Activated CD4-positive, alpha-beta memory T cell treated with anti-CD3 and anti-CD28 coated beads for 36 hours (primary cell): ENCODE results near the gene SNAPC4. TPM values are rescaled to one million over a fixed set of nuclear protein-coding genes. Genes with fewer than 3 reads are reported as not detected.

ENCODE experiments used
- CTCF ChIA-PET: fragments of 350-600 bp; sonication (Branson Sonifier 250); formaldehyde crosslinking; loops from one replicate; lab custom pipeline; 2021; ENCODE audit warnings: antibody characterized with exemption, inconsistent platforms; lab: Charles Lee
- POLR2A ChIA-PET: fragments of 350-600 bp; sonication (Branson Sonifier 250); formaldehyde crosslinking; loops from one replicate; lab custom pipeline; 2021; ENCODE audit warnings: antibody characterized with exemption; lab: Charles Lee
- DNase-seq: peaks from one replicate; pipeline ENCODE4 v3.0.0-alpha.2; 2020
- H3K27ac Mint-ChIP-seq: one replicate; pipeline ENCODE4 v1.8.0; 2021; ENCODE audit warnings: mixed read lengths
- H3K27me3 Mint-ChIP-seq: one replicate; pipeline ENCODE4 v1.8.0; 2021; ENCODE audit warnings: mixed read lengths
- H3K36me3 Mint-ChIP-seq: one replicate; pipeline ENCODE4 v1.8.0; 2021; ENCODE audit warnings: mixed read lengths
- H3K4me1 Mint-ChIP-seq: one replicate; pipeline ENCODE4 v1.8.0; 2021; ENCODE audit warnings: low read depth, mixed read lengths
- H3K4me3 Mint-ChIP-seq: one replicate; pipeline ENCODE4 v1.8.0; 2021; ENCODE audit warnings: mild to moderate bottlenecking, mixed read lengths
- H3K9me3 Mint-ChIP-seq: one replicate; pipeline ENCODE4 v1.8.0; 2021; ENCODE audit warnings: mixed read lengths
- intact Hi-C: fragments of 100-400 bp; cut with micrococcal nuclease; formaldehyde crosslinking; loops from one replicate; pipeline ENCODE4 v1.15.1; 2023
- total RNA-seq, 2 experiments: library from RNA; stranded (reverse); gene quantifications; one replicate each; pipeline ENCODE4 v1.2.3, GENCODE V29; 2021

Gene SNAPC4
- total RNA-seq, 2 experiments from 2014 or later = 13.9 to 14.3 TPM

DNA sequence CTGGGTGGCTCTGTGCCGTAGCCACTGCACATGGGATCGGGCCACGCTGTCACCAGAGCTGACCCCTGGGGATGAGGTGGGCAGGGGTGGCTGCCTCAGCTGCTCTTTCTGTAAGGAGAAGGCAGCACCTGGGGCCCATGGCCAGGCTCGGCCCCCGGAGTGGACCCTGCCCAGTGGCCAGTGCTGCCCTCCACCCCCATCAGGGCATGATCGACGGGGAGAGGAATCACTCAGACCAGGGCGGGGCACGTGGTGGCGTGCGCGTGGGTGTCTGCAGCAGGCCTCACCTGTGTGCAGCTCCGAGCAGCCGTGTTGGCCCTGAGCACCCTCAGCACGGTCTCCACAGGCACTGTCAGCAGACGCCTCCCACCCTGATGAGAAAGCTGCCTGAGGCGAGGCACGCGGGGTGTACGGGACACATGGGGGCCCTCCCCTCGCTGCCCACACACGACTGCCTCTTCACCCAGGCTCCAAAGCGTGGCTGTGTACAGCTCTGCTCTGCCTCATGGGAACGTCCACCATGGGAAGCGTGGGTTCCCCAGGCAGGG is 17.9 kb downstream of the SNAPC4 start:
- Mint-ChIP-seq H3K4me1 (peaks cover 2% of the 10 kb centered on the region), H3K4me3 (no peak overlapping the region), H3K36me3 (peaks cover 16% of the 10 kb centered on the region), H3K9me3 (no peaks in the 10 kb centered on the region), H3K27ac (no peak overlapping the region), H3K27me3 (no peaks in the 10 kb centered on the region)
- ChIA-PET POLR2A (no interaction called here), CTCF (interaction anchor here (1.0 kb wide), 1 partner anchor 18 kb away, joined by 3 read pairs; the partner anchor contains the start of gene DNLZ)
- no peak for DNase-seq
- intact Hi-C loops = no loop called here

DNA sequence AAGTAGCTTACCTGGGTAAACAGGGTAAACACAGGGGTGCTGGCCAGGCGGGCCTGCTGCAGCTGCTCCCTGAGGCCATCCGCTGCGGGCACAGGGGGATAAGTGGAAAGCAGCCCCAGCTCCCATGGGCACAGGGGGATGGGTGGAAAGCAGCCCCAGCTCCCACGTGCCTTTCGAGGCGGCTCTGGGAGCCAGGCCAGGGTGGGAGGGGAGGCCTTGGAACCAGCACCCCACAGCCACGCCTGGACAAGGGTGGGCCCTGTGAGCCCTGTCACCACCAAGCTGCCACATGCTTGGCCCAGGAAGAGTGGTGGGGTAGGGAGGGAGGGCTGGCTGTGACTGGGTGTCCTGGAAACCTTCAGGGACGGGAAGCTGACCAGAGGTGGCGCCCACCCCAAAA is 18.7 kb downstream of the SNAPC4 start:
- intact Hi-C loops = no loop called here

DNA sequence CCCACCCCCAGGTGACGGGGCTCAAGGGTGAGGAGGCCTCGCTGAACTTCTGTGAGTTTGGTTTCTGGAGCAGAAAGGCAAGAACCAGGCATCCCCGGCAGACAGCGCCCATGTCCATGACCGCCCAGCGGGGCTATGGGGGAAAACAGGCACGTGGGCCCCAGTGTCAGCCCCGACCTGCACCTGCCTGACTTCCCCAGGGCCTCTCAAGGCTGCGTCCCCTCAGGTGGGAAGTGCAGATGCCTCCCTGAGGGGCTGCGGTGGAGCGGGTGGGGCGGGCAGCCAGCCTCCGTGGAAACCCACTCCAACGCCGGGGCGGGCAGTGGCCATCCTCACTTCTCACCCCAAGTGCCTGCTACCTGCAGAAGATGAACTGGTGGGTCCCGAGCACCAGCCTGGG is 19.6 kb downstream of the SNAPC4 start:
- Mint-ChIP-seq H3K36me3 (peaks cover 16% of the 10 kb centered on the region), H3K9me3 (no peaks in the 10 kb centered on the region), H3K27me3 (no peaks in the 10 kb centered on the region), H3K27ac (no peak overlapping the region), H3K4me3 (no peak overlapping the region), H3K4me1 (no peaks in the 10 kb centered on the region)
- intact Hi-C loops = no loop called here
- ChIA-PET CTCF (no interaction called here), POLR2A (no interaction called here)
- no peak for DNase-seq

More for the DNA sequence above, 18.7 kb downstream of the SNAPC4 start:
- ChIA-PET POLR2A (no interaction called here), CTCF (no interaction called here)
- DNase-seq = no peak
- H3K27ac Mint-ChIP-seq = no peak overlapping the region
- peaks cover 16% of the 10 kb centered on the region for H3K36me3 Mint-ChIP-seq
- H3K4me1 Mint-ChIP-seq = peaks cover 2% of the 10 kb centered on the region
- H3K27me3 Mint-ChIP-seq = no peaks in the 10 kb centered on the region
- no peak overlapping the region for H3K4me3 Mint-ChIP-seq
- no peaks in the 10 kb centered on the region for H3K9me3 Mint-ChIP-seq

DNA sequence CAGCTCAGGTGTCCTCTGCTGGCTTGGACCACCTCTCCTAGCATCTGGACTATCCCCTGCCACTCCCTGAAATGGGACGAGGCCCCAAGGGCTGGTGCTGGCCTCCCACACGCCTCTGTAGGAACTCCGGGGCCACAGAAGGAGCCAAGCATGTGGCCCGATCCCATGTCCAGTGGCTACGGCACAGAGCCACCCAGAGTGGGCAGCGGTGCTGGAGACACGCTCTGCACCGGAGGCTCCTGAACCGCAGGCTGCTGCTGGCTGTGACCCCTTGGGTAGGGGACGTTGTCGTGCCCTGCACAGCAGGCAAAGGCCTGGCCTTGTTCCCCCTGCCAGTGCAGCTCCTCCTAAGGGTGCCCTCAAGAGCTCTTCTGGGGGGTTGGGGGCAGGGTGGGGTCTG is 20.1 kb downstream of the SNAPC4 start:
- CTCF ChIA-PET = no interaction called here
- H3K9me3 Mint-ChIP-seq = no peaks in the 10 kb centered on the region
- H3K27me3 Mint-ChIP-seq = no peaks in the 10 kb centered on the region

DNA sequence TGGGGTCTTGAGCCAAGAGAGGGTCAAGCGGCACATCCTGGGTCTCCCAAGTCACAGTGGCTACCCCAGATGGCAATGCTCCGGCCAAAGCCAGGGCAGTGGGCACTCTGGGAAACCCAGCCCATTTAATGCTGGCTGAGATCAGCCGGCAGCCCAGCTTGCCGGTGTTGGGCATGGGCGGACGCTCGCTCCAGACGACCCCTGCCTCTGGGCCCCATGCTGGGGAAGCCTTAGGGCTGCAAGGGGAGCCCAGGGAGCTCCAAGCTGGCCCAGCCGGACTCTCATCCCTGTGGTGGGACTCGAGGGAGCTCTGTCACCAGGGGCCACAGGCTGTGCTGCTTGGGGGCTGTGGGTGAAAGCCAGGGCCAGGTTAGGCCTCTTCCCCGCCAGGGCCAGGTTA is 20.6 kb downstream of the SNAPC4 start:
- no peak for DNase-seq
- intact Hi-C loops = no loop called here
- ChIA-PET CTCF (no interaction called here), POLR2A (no interaction called here)
- no peak overlapping the region for H3K27ac Mint-ChIP-seq
- no peaks in the 10 kb centered on the region for H3K4me1 Mint-ChIP-seq
- H3K27me3 Mint-ChIP-seq = no peaks in the 10 kb centered on the region
- H3K9me3 Mint-ChIP-seq = no peaks in the 10 kb centered on the region
- H3K36me3 Mint-ChIP-seq = peaks cover 10% of the 10 kb centered on the region
- H3K4me3 Mint-ChIP-seq = no peak overlapping the region

More for the DNA sequence above, 20.1 kb downstream of the SNAPC4 start:
- no peak for DNase-seq
- Mint-ChIP-seq H3K4me3 (no peak overlapping the region), H3K4me1 (no peaks in the 10 kb centered on the region), H3K36me3 (peaks cover 15% of the 10 kb centered on the region), H3K27ac (no peak overlapping the region)
- POLR2A ChIA-PET = no interaction called here
- intact Hi-C loops = no loop called here

DNA sequence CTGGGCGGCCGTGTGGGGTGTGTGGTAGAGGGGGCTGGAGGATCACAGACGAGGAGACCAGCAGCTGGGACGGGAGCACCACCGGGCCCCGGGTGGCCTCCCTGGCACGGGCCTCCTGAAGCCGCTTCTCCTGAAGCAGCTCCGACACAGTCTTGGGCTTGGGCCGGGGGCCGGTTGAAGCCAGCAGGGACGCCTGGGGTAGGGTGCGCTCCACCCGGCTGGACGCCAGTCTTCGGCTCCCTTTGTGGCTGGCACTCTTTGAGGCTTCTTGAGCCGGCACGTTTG is 21.0 kb downstream of the SNAPC4 start:
- Mint-ChIP-seq H3K9me3 (no peaks in the 10 kb centered on the region), H3K27ac (no peak overlapping the region), H3K4me3 (no peak overlapping the region), H3K36me3 (peaks cover 9% of the 10 kb centered on the region), H3K4me1 (no peaks in the 10 kb centered on the region), H3K27me3 (no peaks in the 10 kb centered on the region)
- CTCF ChIA-PET = no interaction called here
- DNase-seq = no peak
- POLR2A ChIA-PET = no interaction called here
- intact Hi-C loops = no loop called here

DNA sequence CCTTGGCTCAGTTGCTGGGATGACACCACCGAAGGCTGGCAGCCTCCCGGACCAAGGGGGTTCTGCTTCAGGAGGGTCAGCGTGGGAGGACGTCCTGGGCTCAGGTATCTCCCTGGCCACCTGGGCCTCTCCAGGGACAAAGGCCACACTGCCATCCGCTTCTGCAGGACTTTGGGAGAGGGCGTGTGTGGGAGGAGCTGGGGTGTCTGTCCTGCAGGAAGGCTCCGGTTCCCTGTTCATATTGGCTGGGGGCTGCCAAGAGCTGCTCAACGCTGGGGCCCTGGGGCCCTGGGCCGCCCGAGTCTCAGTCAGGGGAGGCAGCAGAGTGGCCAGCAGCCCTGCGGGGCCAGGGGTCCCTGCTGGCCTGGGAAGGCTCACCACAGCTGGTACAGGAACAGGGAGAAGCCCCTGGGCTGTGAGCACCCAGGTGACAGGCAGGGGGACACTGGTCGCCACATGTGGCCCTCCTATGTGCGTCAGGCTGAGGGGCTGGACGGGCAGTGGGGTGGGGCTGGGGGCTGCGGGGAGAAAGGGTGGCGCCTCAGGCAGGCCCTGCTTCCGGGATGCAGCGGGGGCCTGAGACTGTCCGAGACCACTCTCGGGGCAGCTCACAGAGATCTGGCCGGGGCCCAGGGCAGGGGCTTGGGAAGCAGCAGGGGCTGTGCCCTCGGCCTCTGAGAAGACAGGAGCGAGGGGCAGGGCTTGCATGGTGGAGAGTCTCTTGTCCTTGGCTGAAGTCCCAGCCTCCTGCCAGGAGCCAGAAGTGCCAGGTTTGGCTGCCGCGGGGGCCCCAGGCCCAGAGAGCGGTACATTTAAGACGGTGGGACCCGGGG is 21.6 kb downstream of the SNAPC4 start:
- no peaks in the 10 kb centered on the region for H3K9me3 Mint-ChIP-seq
- no peak overlapping the region for H3K27ac Mint-ChIP-seq
- intact Hi-C loops = no loop called here
- no peak overlapping the region for H3K4me3 Mint-ChIP-seq
- ChIA-PET CTCF (interaction anchor here (1.7 kb wide), 1 partner anchor 13 kb away, joined by 4 read pairs; no protein-coding TSS in a partner anchor), POLR2A (no interaction called here)
- H3K4me1 Mint-ChIP-seq = no peaks in the 10 kb centered on the region
- peaks cover 8% of the 10 kb centered on the region for H3K36me3 Mint-ChIP-seq
- no peak for DNase-seq
- H3K27me3 Mint-ChIP-seq = no peaks in the 10 kb centered on the region

DNA sequence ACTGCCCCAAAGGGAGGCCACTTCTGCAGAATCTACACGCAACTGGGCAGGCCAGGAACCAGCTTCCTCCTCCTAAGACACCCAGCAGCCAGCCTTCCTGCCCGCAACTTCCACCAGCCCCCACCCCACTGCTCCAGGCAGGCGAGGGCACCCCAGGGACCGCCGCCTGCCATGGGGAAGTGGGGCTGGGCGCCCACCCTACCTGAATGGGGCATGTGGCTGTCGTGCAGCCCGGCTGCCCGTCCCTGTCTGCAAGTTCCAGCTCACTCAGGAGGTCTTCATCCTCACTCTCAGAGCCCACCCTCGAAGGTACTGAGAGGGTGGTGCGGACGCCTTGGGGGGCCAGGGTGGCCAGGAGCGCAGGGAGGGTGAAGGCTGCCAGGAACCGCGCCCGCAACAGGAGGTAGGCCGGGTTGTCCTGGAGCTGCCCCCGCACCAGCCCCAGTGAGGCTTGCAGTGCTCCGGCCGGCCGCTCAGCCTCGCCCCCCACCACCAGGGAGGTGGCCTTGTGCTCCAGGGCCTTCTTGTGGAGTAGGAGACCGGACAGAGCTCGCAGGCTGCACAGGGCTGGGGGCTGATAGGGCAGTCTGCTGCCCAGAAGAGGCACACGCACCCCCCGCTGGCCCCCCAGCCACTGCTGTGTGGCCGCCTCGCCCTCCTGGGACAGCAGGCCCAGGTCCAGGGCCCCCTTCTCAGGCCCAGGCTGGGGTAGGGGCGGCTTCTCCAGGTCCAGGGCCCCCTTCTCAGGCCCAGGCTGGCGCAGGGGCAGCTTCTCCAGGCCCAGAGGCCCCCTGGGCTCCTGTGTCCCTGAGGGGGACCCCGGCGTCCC is 22.4 kb downstream of the SNAPC4 start:
- Mint-ChIP-seq H3K9me3 (no peaks in the 10 kb centered on the region), H3K27ac (no peak overlapping the region), H3K27me3 (no peaks in the 10 kb centered on the region), H3K36me3 (peaks cover 5% of the 10 kb centered on the region), H3K4me1 (no peaks in the 10 kb centered on the region), H3K4me3 (no peak overlapping the region)
- POLR2A ChIA-PET = no interaction called here
- no peak for DNase-seq
- intact Hi-C loops = no loop called here
- CTCF ChIA-PET = interaction anchor here (1.7 kb wide), 1 partner anchor 14 kb away, joined by 4 read pairs; no protein-coding TSS in a partner anchor

DNA sequence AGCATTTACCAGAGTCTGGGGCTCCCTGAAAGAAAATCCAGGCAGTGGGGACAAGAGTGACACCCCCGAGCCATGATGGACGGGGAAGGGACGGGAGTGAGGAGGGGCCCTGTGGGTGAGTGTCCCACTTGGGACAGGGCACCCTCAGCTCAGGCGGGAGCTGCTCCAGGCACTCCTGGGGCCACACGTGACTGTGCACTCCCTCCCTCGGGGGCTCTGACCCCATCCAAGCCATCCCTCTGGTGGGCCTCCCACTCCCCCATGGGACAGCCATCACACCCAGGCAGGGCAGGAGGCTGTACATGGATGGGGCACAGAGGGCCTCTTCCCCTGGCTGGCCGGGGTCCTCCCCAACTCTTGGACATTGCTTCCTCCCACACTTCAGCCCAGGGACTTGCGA is 23.5 kb downstream of the SNAPC4 start:
- H3K27ac Mint-ChIP-seq = no peak overlapping the region
- H3K27me3 Mint-ChIP-seq = no peaks in the 10 kb centered on the region
- no peaks in the 10 kb centered on the region for H3K4me1 Mint-ChIP-seq
- no peak overlapping the region for H3K4me3 Mint-ChIP-seq
- peaks cover 4% of the 10 kb centered on the region for H3K36me3 Mint-ChIP-seq
- no peak for DNase-seq
- H3K9me3 Mint-ChIP-seq = no peaks in the 10 kb centered on the region
- intact Hi-C loops = no loop called here
- ChIA-PET POLR2A (no interaction called here), CTCF (interaction anchor here (1.7 kb wide), 1 partner anchor 15 kb away, joined by 4 read pairs; no protein-coding TSS in a partner anchor)

DNA sequence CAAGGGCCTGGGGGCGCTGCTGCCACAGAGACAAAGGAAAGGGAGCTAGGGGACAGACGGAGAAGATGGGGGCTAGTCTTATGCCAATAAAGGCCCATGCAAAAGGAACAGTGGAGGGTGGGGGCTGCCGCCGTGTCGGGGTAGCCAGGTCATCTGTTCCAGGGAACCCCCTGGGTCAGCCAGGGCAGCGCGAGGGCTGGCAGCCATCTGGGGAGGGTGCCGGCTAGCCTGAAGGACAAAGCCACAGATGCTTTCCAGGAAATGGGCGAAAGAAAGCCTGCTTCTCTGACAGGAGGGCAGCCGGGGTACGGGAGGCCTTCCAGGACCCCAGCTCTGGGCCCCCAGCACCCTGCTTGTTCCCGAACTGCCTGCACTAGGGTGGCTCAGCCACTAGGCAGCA is 24.9 kb downstream of the SNAPC4 start:
- intact Hi-C loops = no loop called here
- Mint-ChIP-seq H3K4me3 (no peak overlapping the region), H3K9me3 (no peaks in the 10 kb centered on the region), H3K27me3 (no peaks in the 10 kb centered on the region), H3K4me1 (no peaks in the 10 kb centered on the region), H3K36me3 (peaks cover 4% of the 10 kb centered on the region), H3K27ac (no peak overlapping the region)
- ChIA-PET CTCF (interaction anchor here (1.3 kb wide), 2 partner anchors 9 to 12 kb away, joined by 3 read pairs; no protein-coding TSS in a partner anchor), POLR2A (interaction anchor here (1.3 kb wide), 1 partner anchor 11 kb away, joined by 4 read pairs; the partner anchor contains the start of gene DNLZ)
- no peak for DNase-seq

DNA sequence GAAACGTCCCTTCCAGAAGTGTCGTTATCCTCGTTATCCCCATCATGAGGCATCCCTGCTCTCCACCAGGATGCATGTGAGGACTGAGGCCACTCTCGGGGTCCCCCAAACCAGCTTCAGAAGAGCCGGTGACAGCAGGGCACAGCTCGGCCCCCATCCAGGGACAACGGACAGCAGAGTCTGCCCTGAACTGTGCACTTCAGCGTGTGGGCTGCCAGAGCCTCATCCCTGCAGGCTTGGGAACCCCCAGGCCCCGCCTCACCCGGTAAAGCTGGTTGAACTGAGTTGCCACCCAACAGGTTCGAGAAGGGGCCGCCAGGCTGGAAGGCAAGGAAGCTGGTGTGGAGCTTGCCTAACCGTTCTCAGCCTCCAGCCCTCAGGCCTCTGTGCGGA is 25.8 kb downstream of the SNAPC4 start:
- ChIA-PET POLR2A (interaction anchor here (1.3 kb wide), 1 partner anchor 10 kb away, joined by 4 read pairs; the partner anchor contains the start of gene DNLZ), CTCF (interaction anchor here (1.3 kb wide), 1 partner anchor 11 kb away, joined by 3 read pairs; no protein-coding TSS in a partner anchor)

More for the DNA sequence above, 25.8 kb downstream of the SNAPC4 start:
- Mint-ChIP-seq H3K4me1 (no peaks in the 10 kb centered on the region), H3K4me3 (no peak overlapping the region), H3K27ac (no peak overlapping the region), H3K36me3 (peaks cover 4% of the 10 kb centered on the region), H3K27me3 (no peaks in the 10 kb centered on the region), H3K9me3 (no peaks in the 10 kb centered on the region)
- intact Hi-C loops = no loop called here
- DNase-seq = no peak
